Activated CD4-positive, alpha-beta T cell treated with anti-CD3 and anti-CD28 coated beads, Interleukin-2, amount 10 ng/mL, durations not matched to agents 7 days and 5 days (primary cell): ENCODE data around the gene CES3. TPM values are rescaled to one million over a fixed set of nuclear protein-coding genes. Genes with fewer than 3 reads are reported as not detected.
A peak's percentile ranks its signal among the peaks of the same experiment; 100 is the strongest.

Source experiments
- CTCF ChIA-PET: fragments of 350-600 bp; sonication (Branson Sonifier 250); formaldehyde crosslinking; loops from one replicate; lab custom pipeline; 2021; ENCODE audit warnings: antibody characterized with exemption; lab: Charles Lee
- POLR2A ChIA-PET: fragments of 350-600 bp; sonication (Branson Sonifier 250); formaldehyde crosslinking; loops from one replicate; lab custom pipeline; 2021; ENCODE audit warnings: antibody characterized with exemption; lab: Charles Lee
- DNase-seq: peaks from one replicate; pipeline ENCODE4 v3.0.0-alpha.2; 2020
- H3K27ac Mint-ChIP-seq: one replicate; pipeline ENCODE4 v1.8.0; 2021; ENCODE audit warnings: mild to moderate bottlenecking, moderate library complexity, mixed read lengths
- H3K27me3 Mint-ChIP-seq: one replicate; pipeline ENCODE4 v1.8.0; 2021; ENCODE audit warnings: mixed read lengths
- H3K36me3 Mint-ChIP-seq: one replicate; pipeline ENCODE4 v1.8.0; 2021; ENCODE audit warnings: low read depth, mixed read lengths
- H3K4me1 Mint-ChIP-seq: one replicate; pipeline ENCODE4 v1.8.0; 2021; ENCODE audit warnings: mixed read lengths
- H3K4me3 Mint-ChIP-seq: one replicate; pipeline ENCODE4 v1.8.0; 2021; ENCODE audit warnings: mild to moderate bottlenecking, moderate library complexity, mixed read lengths
- H3K9me3 Mint-ChIP-seq: one replicate; pipeline ENCODE4 v1.8.0; 2021; ENCODE audit warnings: mixed read lengths
- total RNA-seq, 2 experiments: library from RNA; stranded (reverse); gene quantifications; one replicate each; pipeline ENCODE4 v1.2.3, GENCODE V29; 2021

The CES3 gene
- total RNA-seq, 2 experiments from 2014 or later: 5.9 to 6.4 TPM

GRCh38 chr16:67000384-67001351, 39.6 kb downstream of the CES3 start:
- DNase-seq: peak; percentile 65
- H3K9me3 Mint-ChIP-seq: no peaks in the 10 kb centered on the region
- no peaks in the 10 kb centered on the region for H3K27me3 Mint-ChIP-seq
- POLR2A ChIA-PET: no interaction called here
- H3K36me3 Mint-ChIP-seq: peaks cover 27% of the 10 kb centered on the region
- H3K4me1 Mint-ChIP-seq: peaks cover 36% of the 10 kb centered on the region
- H3K4me3 Mint-ChIP-seq: peak overlapping the region; percentile 73
- peak overlapping the region; percentile 86 for H3K27ac Mint-ChIP-seq
- CTCF ChIA-PET: interaction anchor here (0.5 to 1.5 kb wide), 6 partner anchors 9 to 185 kb away, joined by 3 read pairs; no protein-coding TSS in a partner anchor

GRCh38 chr16:67001726-67002125, 40.7 kb downstream of the CES3 start:
- no peak overlapping the region for H3K27ac Mint-ChIP-seq
- ChIA-PET CTCF (interaction anchor here (0.6 to 1.7 kb wide), 3 partner anchors 10 to 13 kb away, joined by 3 to 4 read pairs (median 3); partner anchors contain the start of gene CES4A), POLR2A (no interaction called here)
- peak overlapping the region; percentile 73 for H3K4me3 Mint-ChIP-seq
- H3K27me3 Mint-ChIP-seq: no peaks in the 10 kb centered on the region
- peaks cover 38% of the 10 kb centered on the region for H3K4me1 Mint-ChIP-seq
- no peaks in the 10 kb centered on the region for H3K9me3 Mint-ChIP-seq
- DNase-seq: no peak
- peaks cover 29% of the 10 kb centered on the region for H3K36me3 Mint-ChIP-seq

GRCh38 chr16:67006930-67007658, 46.0 kb downstream of the CES3 start:
- POLR2A ChIA-PET: interaction anchor here (0.5 kb wide), 1 partner anchor 35 kb away, joined by 7 read pairs; no protein-coding TSS in a partner anchor
- Mint-ChIP-seq H3K27me3 (no peaks in the 10 kb centered on the region), H3K9me3 (no peaks in the 10 kb centered on the region), H3K36me3 (peaks cover 19% of the 10 kb centered on the region), H3K27ac (no peak overlapping the region), H3K4me1 (peaks cover 34% of the 10 kb centered on the region), H3K4me3 (no peak overlapping the region)
- no peak for DNase-seq
- CTCF ChIA-PET: interaction anchor here (2.9 to 4.2 kb wide), 2 partner anchors 11 to 148 kb away, joined by 7 to 34 read pairs; no protein-coding TSS in a partner anchor

GRCh38 chr16:67009158-67009557, 48.1 kb downstream of the CES3 start:
- CTCF ChIA-PET: interaction anchor here (1.3 to 4.2 kb wide), 3 partner anchors 9 to 176 kb away, joined by 3 to 34 read pairs (median 7); no protein-coding TSS in a partner anchor
- no peaks in the 10 kb centered on the region for H3K27me3 Mint-ChIP-seq
- POLR2A ChIA-PET: no interaction called here
- H3K27ac Mint-ChIP-seq: no peak overlapping the region
- no peaks in the 10 kb centered on the region for H3K9me3 Mint-ChIP-seq
- no peak overlapping the region for H3K4me3 Mint-ChIP-seq
- H3K4me1 Mint-ChIP-seq: peaks cover 39% of the 10 kb centered on the region
- DNase-seq: no peak
- peaks cover 10% of the 10 kb centered on the region for H3K36me3 Mint-ChIP-seq

- no peaks in the 10 kb centered on the region for H3K36me3 Mint-ChIP-seq
- no peak overlapping the region for H3K27ac Mint-ChIP-seq
- peaks cover 59% of the 10 kb centered on the region for H3K4me1 Mint-ChIP-seq
- H3K4me3 Mint-ChIP-seq: no peak overlapping the region
- no peaks in the 10 kb centered on the region for H3K9me3 Mint-ChIP-seq
- POLR2A ChIA-PET: no interaction called here
- no peak for DNase-seq
- CTCF ChIA-PET: interaction anchor here (1.1 to 11.2 kb wide), 5 partner anchors 19 to 382 kb away, joined by 3 to 129 read pairs (median 3); partner anchors contain the start of genes B3GNT9 and TPPP3
- no peaks in the 10 kb centered on the region for H3K27me3 Mint-ChIP-seq
Measured at GRCh38 chr16:67011274-67011673, 50.2 kb downstream of the CES3 start.

- no peaks in the 10 kb centered on the region for H3K9me3 Mint-ChIP-seq
- H3K4me1 Mint-ChIP-seq: peaks cover 61% of the 10 kb centered on the region
- ChIA-PET POLR2A (interaction anchor here (0.7 to 1.2 kb wide), 4 partner anchors 9 to 542 kb away, joined by 3 to 6 read pairs (median 4); no protein-coding TSS in a partner anchor), CTCF (interaction anchor here (0.6 to 11.2 kb wide), 23 partner anchors 9 to 184 kb away, joined by 3 to 129 read pairs (median 4); partner anchors contain the start of genes B3GNT9, CES4A, FBXL8 and TRADD)
- no peak for DNase-seq
- H3K27ac Mint-ChIP-seq: peak overlapping the region; percentile 86
- H3K36me3 Mint-ChIP-seq: no peaks in the 10 kb centered on the region
- peak overlapping the region; percentile 82 for H3K4me3 Mint-ChIP-seq
- no peaks in the 10 kb centered on the region for H3K27me3 Mint-ChIP-seq
Measured at GRCh38 chr16:67013233-67013822, 52.3 kb downstream of the CES3 start.

- ChIA-PET POLR2A (interaction anchor here (0.6 to 1.2 kb wide), 5 partner anchors 9 to 542 kb away, joined by 3 to 6 read pairs (median 3); no protein-coding TSS in a partner anchor), CTCF (interaction anchor here (0.6 to 11.2 kb wide), 21 partner anchors 9 to 161 kb away, joined by 3 to 129 read pairs (median 4); partner anchors contain the start of genes B3GNT9, FBXL8 and TRADD)
- Mint-ChIP-seq H3K4me3 (peak overlapping the region; percentile 82), H3K27me3 (no peaks in the 10 kb centered on the region), H3K9me3 (no peaks in the 10 kb centered on the region), H3K4me1 (peaks cover 56% of the 10 kb centered on the region), H3K27ac (peak overlapping the region; percentile 96), H3K36me3 (no peaks in the 10 kb centered on the region)
- peak; percentile 85 for DNase-seq
Measured at GRCh38 chr16:67013823-67014633, 53.0 kb downstream of the CES3 start.

- peak overlapping the region; percentile 96 for H3K27ac Mint-ChIP-seq
- H3K27me3 Mint-ChIP-seq: no peaks in the 10 kb centered on the region
- ChIA-PET POLR2A (interaction anchor here (0.6 to 1.2 kb wide), 2 partner anchors 8 to 40 kb away, joined by 3 read pairs; no protein-coding TSS in a partner anchor), CTCF (interaction anchor here (1.0 to 11.2 kb wide), 9 partner anchors 13 to 160 kb away, joined by 3 to 129 read pairs (median 9); partner anchors contain the start of gene B3GNT9)
- no peaks in the 10 kb centered on the region for H3K36me3 Mint-ChIP-seq
- H3K4me3 Mint-ChIP-seq: peak overlapping the region; percentile 82
- DNase-seq: no peak
- peaks cover 49% of the 10 kb centered on the region for H3K4me1 Mint-ChIP-seq
- H3K9me3 Mint-ChIP-seq: no peaks in the 10 kb centered on the region
Measured at GRCh38 chr16:67014634-67015312, 53.7 kb downstream of the CES3 start.

GRCh38 chr16:67015313-67015731, 54.3 kb downstream of the CES3 start:
- no peaks in the 10 kb centered on the region for H3K36me3 Mint-ChIP-seq
- POLR2A ChIA-PET: no interaction called here
- CTCF ChIA-PET: interaction anchor here (1.0 to 11.2 kb wide), 3 partner anchors 13 to 138 kb away, joined by 3 to 129 read pairs (median 54); partner anchors contain the start of genes B3GNT9 and CBFB
- peak overlapping the region; percentile 82 for H3K4me3 Mint-ChIP-seq
- peaks cover 48% of the 10 kb centered on the region for H3K4me1 Mint-ChIP-seq
- no peaks in the 10 kb centered on the region for H3K27me3 Mint-ChIP-seq
- peak overlapping the region; percentile 96 for H3K27ac Mint-ChIP-seq
- H3K9me3 Mint-ChIP-seq: no peaks in the 10 kb centered on the region
- DNase-seq: no peak

- CTCF ChIA-PET: interaction anchor here (4.3 to 11.2 kb wide), 4 partner anchors 8 to 144 kb away, joined by 34 to 129 read pairs (median 49); partner anchors contain the start of genes B3GNT9, CBFB, FBXL8 and TRADD
- POLR2A ChIA-PET: no interaction called here
- Mint-ChIP-seq H3K4me1 (peaks cover 43% of the 10 kb centered on the region), H3K27ac (peak overlapping the region; percentile 65), H3K4me3 (no peak overlapping the region), H3K9me3 (no peaks in the 10 kb centered on the region), H3K27me3 (no peaks in the 10 kb centered on the region), H3K36me3 (no peaks in the 10 kb centered on the region)
- DNase-seq: no peak
Measured at GRCh38 chr16:67016143-67016542, 55.1 kb downstream of the CES3 start.
